K562 (cell line): Measurements from ENCODE around the gene RBM4B. TPM values are rescaled to one million over a fixed set of nuclear protein-coding genes. Genes with fewer than 3 reads are reported as not detected.

ENCODE experiments used
- CBX1 ChIP-seq: sonication (generic); IDR thresholded peaks from 2 replicates; pipeline ENCODE4 v1.6.1; 2016; ENCODE audit warnings: antibody characterized with exemption, low read depth, mild to moderate bottlenecking
- CHD7 ChIP-seq: fragments of 200-600 bp; sonication (generic); IDR thresholded peaks from one replicate; pipeline ENCODE4 v1.6.1; 2012; ENCODE audit warnings: mild to moderate bottlenecking, low read depth, low read length, inconsistent platforms
- EGR1 ChIP-seq: fragments of 450-650 bp; conservative IDR thresholded peaks from 2 replicates; pipeline ENCODE4 v1.6.1; 2017; ENCODE audit warnings: mild to moderate bottlenecking
- MEF2D ChIP-seq: conservative IDR thresholded peaks from 2 replicates; pipeline ENCODE4 v1.6.1; 2016; ENCODE audit warnings: low read depth, missing genetic modification characterization, missing compliant biosample characterization
- PML ChIP-seq: IDR thresholded peaks from 2 replicates; pipeline ENCODE4 v1.6.1; 2012; ENCODE audit warnings: low read length, inconsistent platforms
- SMC3 ChIP-seq: conservative IDR thresholded peaks from 2 replicates; pipeline ENCODE4 v1.6.1; 2011; ENCODE audit warnings: low read depth, low read length, improper control_type of control experiment; ENCODE audit not compliant: insufficient read depth
- SNIP1 ChIP-seq: fragments of 450-650 bp; IDR thresholded peaks from 2 replicates; pipeline ENCODE4 v1.7.1; 2017; ENCODE audit warnings: low read depth, mild to moderate bottlenecking
- SRSF9 ChIP-seq: fragments of 200-400 bp; formaldehyde crosslinking; IDR thresholded peaks from 2 replicates; pipeline ENCODE4 v1.6.1; 2017; ENCODE audit warnings: low read depth, low read length, borderline replicate concordance
- ZNF311 ChIP-seq: fragments of 250-450 bp; sonication (Bioruptor Pico); IDR thresholded peaks from 2 replicates; pipeline ENCODE4 v1.4.0; 2020; ENCODE audit warnings: mild to moderate bottlenecking, moderate library complexity
- ZNF436 ChIP-seq: fragments of 250-450, 450-650 bp; sonication (Bioruptor Pico); formaldehyde crosslinking; IDR thresholded peaks from 2 replicates; pipeline ENCODE4 v1.7.0; 2020; ENCODE audit warnings: mild to moderate bottlenecking
- ZNF584 ChIP-seq: fragments of 200-800 bp; sonication (Bioruptor generic); IDR thresholded peaks from 2 replicates; pipeline ENCODE4 v1.6.1; 2016; ENCODE audit warnings: low read depth, mild to moderate bottlenecking, missing genetic modification characterization, missing compliant biosample characterization
- polyA plus RNA-seq, 8 experiments: library from polyadenylated mRNA; depleted of rRNA in 4 of 8; stranded (reverse) in 5 of 8; unstranded in 3 of 8; fragments of >200 nt; fragmentation: Nextera tagmentation in 2 of 8; fragmentation: Illumina TruSeq in 1 of 8; extraction: Ambion mirVana in 2 of 8; extraction: Trizol in 1 of 8; gene quantifications; 2 replicates each; pipeline versions ENCODE4 v1.2.1 to v1.2.3, GENCODE V29; 2011 to 2014; ENCODE audit warnings: inconsistent platforms in 1 of 8, missing spikeins in 1 of 8
- total RNA-seq, 7 experiments: library from RNA; depleted of rRNA in 6 of 7; stranded (reverse); fragments of >200 nt in 6 of 7; fragmentation: Illumina TruSeq in 2 of 7; extraction: Trizol in 2 of 7; gene quantifications; 2 replicates each; pipeline versions ENCODE4 v1.2.1 to v1.2.3, GENCODE V29; 2011 to 2021; ENCODE audit warnings: low replicate concordance in 1 of 7
- TF ChIP-seq, protein P1 (sequence below): fragments of 450-650 bp; formaldehyde crosslinking; conservative IDR thresholded peaks from 2 replicates; pipeline ENCODE4 v1.4.0; 2022; ENCODE audit warnings: mild to moderate bottlenecking, missing genetic modification characterization
- TF ChIP-seq, protein P2 (sequence below): fragments of 450-650 bp; IDR thresholded peaks from one replicate; pipeline ENCODE4 v1.6.1; 2018; ENCODE audit warnings: mild to moderate bottlenecking, moderate library complexity; ENCODE audit not compliant: partially characterized antibody

Gene RBM4B
- total and polyA plus RNA-seq, 9 of the 15 experiments (the other 6 are each of a cell fraction or from before 2014, with no cell fraction given) = 14.6 to 39.9 (median 23.3) TPM

DNA sequence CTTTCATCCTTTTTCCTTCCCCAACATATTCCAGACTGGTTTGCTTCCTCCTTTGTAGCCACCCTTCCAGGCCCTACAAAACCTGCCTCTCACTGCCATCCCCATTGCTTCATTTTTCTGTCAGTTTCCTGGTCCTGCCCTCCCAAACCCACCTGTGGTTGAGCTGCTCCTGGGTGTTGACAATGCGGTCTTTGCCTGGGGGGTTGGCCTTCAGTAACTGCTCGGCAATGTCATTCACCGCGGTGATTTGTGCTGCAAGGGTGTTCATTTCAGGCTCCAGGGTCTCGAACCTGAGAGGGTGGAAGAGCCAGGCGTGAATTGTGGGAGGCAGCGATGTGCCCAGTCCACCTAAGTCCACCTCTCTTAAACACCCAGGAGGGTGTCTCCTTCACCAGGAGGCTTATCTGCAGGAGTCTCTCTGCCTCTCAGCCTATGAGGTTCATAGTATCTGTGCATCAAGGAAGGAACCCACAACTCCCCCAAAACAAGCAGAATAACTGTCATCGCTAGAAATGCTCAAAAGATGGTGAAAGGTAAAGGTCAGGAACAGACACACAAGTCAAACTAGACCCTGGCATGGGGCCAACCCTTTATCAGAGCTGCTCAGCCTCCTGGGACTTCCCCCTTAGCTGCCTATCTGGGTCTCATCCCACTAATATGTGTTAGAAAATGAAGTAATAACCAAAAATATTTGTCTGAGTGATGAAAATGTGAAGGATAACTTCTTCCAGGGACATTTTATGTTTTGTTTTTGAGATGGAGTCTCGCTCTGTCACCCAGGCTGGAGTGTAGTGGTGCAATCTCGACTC lies 23.9 kb upstream of the RBM4B start (continued):
- TF ChIP-seq CHD7 (no peak), SRSF9 (no peak), ZNF436 (CRISPR knock-in tag) (no peak), EGR1 (no peak; the same call in 1 of the 2 replicates), PML (peak; percentile 81), ZNF311 (no peak), SMC3 (no peak), ZNF584 (CRISPR knock-in tag) (no peak; the same call in 1 of the 2 replicates), MEF2D (tag) (no peak), SNIP1 (no peak), CBX1 (no peak)
- TF ChIP-seq, protein P1, sequence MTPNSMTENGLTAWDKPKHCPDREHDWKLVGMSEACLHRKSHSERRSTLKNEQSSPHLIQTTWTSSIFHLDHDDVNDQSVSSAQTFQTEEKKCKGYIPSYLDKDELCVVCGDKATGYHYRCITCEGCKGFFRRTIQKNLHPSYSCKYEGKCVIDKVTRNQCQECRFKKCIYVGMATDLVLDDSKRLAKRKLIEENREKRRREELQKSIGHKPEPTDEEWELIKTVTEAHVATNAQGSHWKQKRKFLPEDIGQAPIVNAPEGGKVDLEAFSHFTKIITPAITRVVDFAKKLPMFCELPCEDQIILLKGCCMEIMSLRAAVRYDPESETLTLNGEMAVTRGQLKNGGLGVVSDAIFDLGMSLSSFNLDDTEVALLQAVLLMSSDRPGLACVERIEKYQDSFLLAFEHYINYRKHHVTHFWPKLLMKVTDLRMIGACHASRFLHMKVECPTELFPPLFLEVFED (CRISPR knock-in tag) = no peak
- TF ChIP-seq, protein P2, sequence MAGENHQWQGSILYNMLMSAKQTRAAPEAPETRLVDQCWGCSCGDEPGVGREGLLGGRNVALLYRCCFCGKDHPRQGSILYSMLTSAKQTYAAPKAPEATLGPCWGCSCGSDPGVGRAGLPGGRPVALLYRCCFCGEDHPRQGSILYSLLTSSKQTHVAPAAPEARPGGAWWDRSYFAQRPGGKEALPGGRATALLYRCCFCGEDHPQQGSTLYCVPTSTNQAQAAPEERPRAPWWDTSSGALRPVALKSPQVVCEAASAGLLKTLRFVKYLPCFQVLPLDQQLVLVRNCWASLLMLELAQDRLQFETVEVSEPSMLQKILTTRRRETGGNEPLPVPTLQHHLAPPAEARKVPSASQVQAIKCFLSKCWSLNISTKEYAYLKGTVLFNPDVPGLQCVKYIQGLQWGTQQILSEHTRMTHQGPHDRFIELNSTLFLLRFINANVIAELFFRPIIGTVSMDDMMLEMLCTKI = no peak
